ENCODE measurements around the gene PLEKHA6.

- TF ChIP-seq EZH2 (IDR thresholded peaks at IDR 0.05; ENCODE audit: borderline replicate concordance, insufficient read depth, low read length, poor library complexity, severe bottlenecking), result no peak
- TF ChIP-seq, protein P1, sequence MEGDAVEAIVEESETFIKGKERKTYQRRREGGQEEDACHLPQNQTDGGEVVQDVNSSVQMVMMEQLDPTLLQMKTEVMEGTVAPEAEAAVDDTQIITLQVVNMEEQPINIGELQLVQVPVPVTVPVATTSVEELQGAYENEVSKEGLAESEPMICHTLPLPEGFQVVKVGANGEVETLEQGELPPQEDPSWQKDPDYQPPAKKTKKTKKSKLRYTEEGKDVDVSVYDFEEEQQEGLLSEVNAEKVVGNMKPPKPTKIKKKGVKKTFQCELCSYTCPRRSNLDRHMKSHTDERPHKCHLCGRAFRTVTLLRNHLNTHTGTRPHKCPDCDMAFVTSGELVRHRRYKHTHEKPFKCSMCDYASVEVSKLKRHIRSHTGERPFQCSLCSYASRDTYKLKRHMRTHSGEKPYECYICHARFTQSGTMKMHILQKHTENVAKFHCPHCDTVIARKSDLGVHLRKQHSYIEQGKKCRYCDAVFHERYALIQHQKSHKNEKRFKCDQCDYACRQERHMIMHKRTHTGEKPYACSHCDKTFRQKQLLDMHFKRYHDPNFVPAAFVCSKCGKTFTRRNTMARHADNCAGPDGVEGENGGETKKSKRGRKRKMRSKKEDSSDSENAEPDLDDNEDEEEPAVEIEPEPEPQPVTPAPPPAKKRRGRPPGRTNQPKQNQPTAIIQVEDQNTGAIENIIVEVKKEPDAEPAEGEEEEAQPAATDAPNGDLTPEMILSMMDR (IDR thresholded peaks at IDR 0.05; ENCODE audit: poor library complexity, severe bottlenecking), result no peak
- TF ChIP-seq EP300 (conservative IDR thresholded peaks at IDR 0.05; ENCODE audit: poor library complexity, severe bottlenecking), result no peak
- no peak for TF ChIP-seq TAF1 (IDR thresholded peaks at IDR 0.05; ENCODE audit: low read depth)
- no peak for TF ChIP-seq POLR2AphosphoS5 (IDR thresholded peaks at IDR 0.05)
- TF ChIP-seq SMC3 (conservative IDR thresholded peaks at IDR 0.05; ENCODE audit: poor library complexity), result no peak
Measured at GRCh38 chr1:204205486-204205885, 154.2 kb downstream of the PLEKHA6 start.

Data from neural cell (in vitro differentiated cells).